Stimulated activated CD8-positive, alpha-beta memory T cell treated with anti-CD3 and anti-CD28 coated beads, Interleukin-4, amount 100 ng/mL, for 24 hours (primary cell): ENCODE measurements around the gene C10orf105.

Experiments
- DNase-seq: peaks from one replicate; pipeline ENCODE4 v3.0.0-alpha.2; 2020; ENCODE audit warnings: low read depth

Gene C10orf105

GRCh38 chr10:71716426-71716825 is 3.2 kb downstream of the C10orf105 start:
- DNase-seq = no peak

GRCh38 chr10:71715860-71716259 is 3.7 kb downstream of the C10orf105 start:
- DNase-seq = no peak

DNA sequence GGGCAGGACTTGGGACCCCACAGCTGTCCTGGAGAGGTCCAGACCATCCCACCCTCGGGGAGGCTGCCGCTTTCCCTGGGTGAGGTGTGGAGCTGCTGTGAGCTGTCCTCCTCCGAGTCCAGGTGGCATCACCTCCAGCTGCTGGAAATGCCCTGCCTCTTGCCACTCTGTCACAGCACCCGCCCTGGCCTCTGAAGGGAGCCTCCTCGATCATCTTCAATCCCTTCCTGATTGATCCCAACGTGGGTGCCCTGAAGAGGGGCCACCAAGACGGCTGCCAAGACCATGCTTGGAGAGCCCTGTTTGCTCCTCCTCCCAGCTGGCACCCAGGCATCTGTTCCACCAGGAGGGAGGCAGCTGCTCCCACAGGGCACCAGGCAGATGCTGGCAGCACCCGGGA is 4.6 kb downstream of the C10orf105 start:
- no peak for DNase-seq

- no peak for DNase-seq
These were observed 5.0 kb downstream of the C10orf105 start for GRCh38 chr10:71714592-71714991.

DNA sequence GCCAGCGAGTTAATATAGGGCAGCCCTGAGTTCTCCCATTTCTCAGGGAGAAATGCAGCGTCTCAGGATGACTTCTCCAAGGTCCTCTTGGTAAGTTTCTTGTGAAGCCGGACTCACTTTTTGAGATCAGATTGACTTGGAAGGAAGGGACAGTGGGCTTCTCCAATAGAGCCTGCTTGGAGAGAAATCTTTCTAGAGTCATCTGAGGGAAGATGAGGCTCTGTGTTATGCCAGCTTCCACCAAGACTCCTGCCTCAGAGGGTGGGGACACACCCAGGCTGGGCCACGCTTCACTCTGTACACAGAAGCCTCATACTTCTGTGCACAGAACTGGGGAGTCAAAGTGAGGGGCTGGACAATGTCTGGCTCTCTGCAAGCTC is 5.6 kb downstream of the C10orf105 start:
- no peak for DNase-seq

DNA sequence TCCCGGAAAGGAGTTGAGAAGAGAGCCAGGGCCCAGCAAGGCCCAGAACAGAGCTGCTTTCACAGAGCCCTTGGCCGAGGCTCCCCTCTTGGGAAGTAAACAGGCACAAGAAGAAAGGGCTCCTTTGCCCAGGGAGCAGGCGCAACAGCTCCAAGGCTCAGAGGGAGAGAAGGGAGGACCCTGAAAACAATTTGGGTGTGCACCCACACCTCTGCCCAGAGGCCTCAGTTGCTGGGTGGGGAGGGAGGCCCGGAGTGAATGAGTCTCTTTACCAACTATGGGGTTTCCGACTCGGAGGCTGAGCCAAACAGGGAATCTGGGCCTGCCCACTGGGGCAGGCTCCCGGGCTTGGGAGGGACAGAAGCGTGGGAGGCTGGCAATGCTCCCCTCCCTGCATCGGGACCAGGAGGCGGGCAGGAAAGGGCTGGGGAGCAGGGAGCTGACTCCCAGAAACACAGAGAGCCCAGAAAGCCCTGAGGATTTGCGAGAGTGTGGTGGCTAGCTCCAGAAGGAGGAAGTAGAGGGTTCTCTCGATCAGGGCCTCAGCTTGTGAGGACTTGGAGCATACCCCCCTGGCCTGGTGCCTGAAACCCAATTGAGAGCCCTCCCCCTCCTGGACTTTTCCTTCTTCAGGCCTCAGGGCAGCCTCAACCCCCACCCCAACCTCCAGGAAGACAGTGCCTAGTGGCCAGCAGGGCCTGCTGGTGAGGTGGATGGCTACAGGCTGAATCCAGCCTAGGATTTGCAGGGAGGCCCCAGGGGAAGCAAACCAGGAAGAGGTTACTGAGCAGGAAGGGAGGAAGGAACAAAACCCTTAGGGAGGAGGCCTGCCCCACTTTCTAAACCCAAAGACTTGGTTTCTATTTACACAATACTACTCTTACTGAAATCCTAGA is 6.2 kb downstream of the C10orf105 start:
- no peak for DNase-seq

GRCh38 chr10:71712572-71713134 is 6.9 kb downstream of the C10orf105 start:
- no peak for DNase-seq

- DNase-seq = no peak
These were observed 7.4 kb downstream of the C10orf105 start for GRCh38 chr10:71712170-71712569.

DNA sequence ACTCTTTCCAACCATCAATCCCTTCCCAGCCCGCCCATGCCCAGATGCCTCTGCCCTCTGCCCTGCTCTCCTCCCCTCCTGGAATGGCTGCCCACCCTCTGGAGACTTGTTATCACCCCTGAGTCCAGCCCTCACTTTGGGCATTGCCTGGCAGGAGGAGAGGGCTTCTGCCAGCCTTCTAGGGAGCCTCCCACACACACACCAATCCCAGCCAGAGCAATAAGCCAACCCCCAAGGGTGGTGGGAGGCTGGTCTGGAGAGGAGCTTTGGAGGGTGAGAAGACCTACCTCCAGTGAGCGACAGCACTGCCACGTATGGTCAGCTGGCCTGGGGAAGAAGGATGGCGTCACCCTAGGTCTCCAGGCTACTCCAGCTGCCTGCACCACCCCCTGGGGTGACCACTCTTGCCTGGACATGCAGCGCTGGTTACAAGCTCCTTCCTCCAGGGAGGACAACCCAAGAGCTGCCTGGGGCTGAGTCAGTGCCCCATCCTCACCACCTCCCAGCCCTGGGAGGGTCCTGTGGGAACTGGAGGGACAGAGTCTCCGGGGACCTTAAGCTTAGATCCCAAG is 8.4 kb downstream of the C10orf105 start:
- no peak for DNase-seq

GRCh38 chr10:71710519-71710918 is 9.1 kb downstream of the C10orf105 start:
- no peak for DNase-seq

- no peak for DNase-seq
These were observed 10.4 kb downstream of the C10orf105 start for GRCh38 chr10:71708897-71709882.

GRCh38 chr10:71708301-71708703 is 11.3 kb downstream of the C10orf105 start:
- DNase-seq = peak; percentile 55

DNA sequence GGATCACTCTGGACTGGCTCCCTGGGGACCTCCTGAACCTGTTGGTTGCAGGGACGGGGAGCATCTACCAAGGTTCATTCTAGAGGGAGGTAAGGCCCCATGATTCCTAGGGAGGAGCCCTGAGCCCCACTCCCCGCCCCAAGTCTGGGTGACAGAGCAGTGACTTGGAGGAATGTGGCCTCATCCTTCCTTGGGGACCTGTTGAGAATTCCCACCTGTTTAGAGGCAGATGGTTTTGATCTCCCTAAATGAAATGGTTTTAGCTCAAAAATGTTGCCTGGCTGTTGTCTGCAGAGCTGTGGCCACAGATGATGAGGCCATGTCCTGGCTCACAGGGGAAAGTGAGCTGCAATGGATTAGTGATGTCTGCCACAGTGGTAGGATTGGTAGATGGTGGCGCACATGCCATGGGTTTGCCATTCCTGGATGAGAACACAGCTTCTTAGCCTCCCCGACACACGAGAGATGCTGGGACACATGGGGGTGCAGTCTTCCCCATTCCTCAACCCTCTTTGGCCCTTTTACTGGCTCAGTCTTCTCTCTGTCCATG is 12.3 kb downstream of the C10orf105 start:
- DNase-seq = no peak

DNA sequence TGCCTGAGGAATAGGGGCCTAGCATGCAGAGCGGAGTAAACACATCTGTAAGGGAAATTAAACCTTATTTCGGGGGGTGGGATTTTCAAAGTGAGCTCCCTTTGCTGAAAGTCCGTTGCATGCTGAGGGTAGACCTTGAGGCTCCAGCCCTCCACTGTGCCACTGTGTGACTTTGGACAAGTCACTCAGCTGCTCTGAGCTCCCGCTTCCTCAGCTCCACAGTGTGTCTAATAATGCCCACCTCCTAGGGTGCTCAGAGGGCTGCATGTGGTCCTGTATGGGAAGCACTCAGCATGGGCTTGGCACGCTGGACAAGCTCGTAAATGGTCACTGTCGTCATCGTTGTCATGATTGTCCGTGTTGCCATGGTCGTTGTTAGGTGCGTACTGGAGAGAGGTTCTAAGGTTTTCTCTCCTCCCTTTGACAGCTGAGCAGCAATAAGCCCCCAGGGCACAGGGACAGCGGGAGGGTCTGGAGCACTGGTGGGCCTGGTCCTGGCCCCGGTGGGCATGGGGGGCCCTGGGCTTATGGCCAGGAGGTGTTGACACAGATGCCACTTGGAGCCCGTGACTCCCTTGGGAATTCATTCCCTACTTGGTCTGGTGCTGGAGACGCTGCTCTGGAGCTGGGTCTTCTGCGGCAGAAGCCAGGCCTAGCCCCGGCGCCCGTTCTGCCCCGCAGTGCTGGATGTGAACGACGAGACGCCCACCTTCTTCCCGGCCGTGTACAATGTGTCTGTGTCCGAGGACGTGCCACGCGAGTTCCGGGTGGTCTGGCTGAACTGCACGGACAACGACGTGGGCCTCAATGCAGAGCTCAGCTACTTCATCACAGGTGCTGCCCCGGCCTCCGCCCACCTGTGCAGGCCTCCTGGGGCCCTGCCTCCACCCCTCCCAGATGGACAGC is 13.1 kb downstream of the C10orf105 start:
- no peak for DNase-seq

DNA sequence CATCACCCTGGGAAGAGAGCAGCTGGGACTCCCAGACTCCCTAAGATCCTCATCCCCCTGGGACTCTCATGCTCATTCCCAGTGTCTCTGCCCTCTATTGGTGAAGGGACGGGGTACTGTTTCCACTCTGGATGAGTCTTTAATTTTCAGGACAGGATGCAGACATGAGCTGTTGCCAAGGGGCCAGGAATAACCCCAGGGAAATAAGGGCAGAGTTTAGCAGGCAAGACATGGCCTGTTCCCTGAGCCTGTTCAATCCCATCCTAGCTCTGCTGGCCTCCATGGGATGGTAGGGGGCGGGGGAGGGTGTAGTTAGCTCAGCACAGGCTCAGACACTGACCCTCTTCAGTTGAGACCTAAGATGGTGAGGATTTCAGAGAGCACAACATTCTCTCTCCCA is 14.0 kb downstream of the C10orf105 start:
- DNase-seq = no peak

GRCh38 chr10:71704816-71705215 is 14.8 kb downstream of the C10orf105 start:
- no peak for DNase-seq

DNA sequence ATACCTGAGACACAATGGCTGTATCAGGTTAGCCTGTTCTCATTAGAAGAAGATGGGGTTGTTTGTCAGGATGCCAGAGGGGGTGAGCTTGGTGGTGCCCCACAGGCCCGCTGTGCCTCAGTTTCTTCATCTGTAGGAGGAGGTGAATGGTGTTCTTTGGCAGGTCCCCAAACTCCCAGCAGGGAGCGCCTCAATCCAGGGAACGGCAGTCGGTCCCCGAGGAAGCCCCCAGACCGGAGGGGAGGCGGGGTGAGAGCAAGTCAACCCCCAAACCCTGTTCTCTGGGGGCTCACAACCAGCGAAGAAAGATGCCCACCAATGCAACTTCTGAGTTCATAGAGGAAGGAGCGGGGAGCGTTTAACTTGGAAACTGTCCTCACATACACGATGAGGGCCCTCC is 16.0 kb downstream of the C10orf105 start:
- DNase-seq = no peak

DNA sequence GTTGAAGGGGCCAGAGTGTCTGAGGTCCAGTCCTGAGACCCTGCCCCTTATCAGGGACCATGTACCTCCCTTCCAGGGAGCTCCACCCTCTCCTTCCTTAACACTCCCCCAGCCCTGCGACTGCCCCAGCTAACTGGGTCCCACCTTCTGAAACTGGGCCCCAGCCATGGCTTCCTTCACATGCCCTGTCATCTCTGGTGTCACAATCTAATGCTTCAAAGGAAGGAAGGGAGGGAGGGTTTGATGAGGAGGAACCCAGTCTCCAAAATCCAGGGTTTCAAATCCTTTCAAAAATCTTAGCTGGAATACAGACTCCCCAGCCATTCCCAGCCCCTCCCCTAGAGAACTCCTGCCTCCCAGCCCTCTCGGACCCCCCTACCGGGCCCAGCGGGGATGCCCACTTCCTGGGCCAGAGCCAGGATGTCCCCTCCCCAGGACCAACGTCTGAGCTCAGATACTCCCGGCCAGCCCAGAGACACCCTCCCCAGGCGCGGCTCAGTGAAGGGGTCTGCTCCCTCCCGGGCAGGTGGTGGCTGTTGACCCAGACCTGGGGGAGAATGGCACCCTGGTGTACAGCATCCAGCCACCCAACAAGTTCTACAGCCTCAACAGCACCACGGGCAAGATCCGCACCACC is 18.0 kb downstream of the C10orf105 start:
- no peak for DNase-seq

GRCh38 chr10:71700731-71701368 is 18.7 kb downstream of the C10orf105 start:
- DNase-seq = no peak

DNA sequence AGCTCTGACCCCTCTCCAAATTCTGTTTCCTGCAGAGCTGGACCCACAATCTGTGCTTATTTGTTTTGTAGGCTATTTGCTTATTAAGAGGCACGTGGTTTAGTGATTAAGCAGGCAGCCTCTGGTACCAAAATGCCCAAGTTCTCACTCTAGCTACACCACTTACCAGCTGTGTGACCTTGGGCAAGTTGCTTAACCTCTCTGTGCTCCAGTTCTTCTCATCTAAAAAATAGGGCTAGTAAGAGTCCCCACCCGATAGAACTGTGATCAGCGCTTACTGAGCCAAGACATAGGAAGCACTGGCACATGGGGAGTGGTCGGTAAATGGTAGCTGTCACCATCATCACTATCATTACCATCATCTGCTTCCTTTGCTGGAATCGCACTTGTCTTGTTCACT is 20.8 kb downstream of the C10orf105 start:
- no peak for DNase-seq
